Measurements from ENCODE around the gene DERA. TPM values are rescaled to one million over a fixed set of nuclear protein-coding genes. Genes with fewer than 3 reads are reported as not detected.
"Not testable (repeated sequence)": the region's sequence is repeated elsewhere in the genome, so short reads cannot be mapped to it uniquely, and the experiment has no call there.

The DERA gene
- total and polyA plus RNA-seq, 11 donors, result 19.0 to 44.3 (median 23.8) TPM

GRCh38 chr12:15904378-15904920, 6.7 kb upstream of the DERA start:
- TF ChIP-seq, protein P1, sequence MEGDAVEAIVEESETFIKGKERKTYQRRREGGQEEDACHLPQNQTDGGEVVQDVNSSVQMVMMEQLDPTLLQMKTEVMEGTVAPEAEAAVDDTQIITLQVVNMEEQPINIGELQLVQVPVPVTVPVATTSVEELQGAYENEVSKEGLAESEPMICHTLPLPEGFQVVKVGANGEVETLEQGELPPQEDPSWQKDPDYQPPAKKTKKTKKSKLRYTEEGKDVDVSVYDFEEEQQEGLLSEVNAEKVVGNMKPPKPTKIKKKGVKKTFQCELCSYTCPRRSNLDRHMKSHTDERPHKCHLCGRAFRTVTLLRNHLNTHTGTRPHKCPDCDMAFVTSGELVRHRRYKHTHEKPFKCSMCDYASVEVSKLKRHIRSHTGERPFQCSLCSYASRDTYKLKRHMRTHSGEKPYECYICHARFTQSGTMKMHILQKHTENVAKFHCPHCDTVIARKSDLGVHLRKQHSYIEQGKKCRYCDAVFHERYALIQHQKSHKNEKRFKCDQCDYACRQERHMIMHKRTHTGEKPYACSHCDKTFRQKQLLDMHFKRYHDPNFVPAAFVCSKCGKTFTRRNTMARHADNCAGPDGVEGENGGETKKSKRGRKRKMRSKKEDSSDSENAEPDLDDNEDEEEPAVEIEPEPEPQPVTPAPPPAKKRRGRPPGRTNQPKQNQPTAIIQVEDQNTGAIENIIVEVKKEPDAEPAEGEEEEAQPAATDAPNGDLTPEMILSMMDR (IDR thresholded peaks at IDR 0.05), result no peak
- no peak for TF ChIP-seq POLR2A (IDR thresholded peaks at IDR 0.05)
- Histone ChIP-seq H3K4me3 (no peak overlapping the region), H3K27me3 (no peaks in the 10 kb centered on the region), H3K36me3 (peaks cover 0 to 81% (median 72%) of the 10 kb centered on the region in 9 donors), H3K4me1 (peaks cover 0 to 4% (median 0%) of the 10 kb centered on the region in 12 donors), H3K27ac (no peak overlapping the region), H3K9me3 (no peaks in the 10 kb centered on the region)
- ATAC-seq (peak in 2 of 4 donors; percentile 37 to 46), DNase-seq (no peak)
- intact Hi-C loops (cut with DNase I), result no loop called here
- 86 to 93% (median 92%) methylated on average over 5 of the region's 5 CpGs for WGBS, 4 donors

DNA sequence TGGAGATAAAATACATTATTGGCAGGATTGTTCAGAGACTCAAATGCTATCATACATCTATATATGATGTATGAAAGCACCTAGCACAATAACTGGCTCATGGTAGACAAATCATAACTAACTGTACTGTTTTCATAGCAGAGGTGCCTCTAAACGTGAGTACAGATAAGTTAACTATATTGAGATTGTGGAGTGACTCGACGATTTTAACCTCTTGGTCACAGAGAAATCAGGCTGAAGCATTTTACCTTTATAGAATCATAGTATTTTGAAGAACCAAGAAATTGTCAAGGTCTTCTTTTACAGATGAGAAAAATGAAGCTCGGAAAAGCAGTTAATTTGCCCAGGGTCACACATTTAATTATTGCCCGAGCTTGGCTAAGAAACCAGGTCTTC, 666 bp upstream of the DERA start:
- WGBS, 4 donors, result 67 to 73% (median 71%) methylated on average over 5 of the region's 5 CpGs
- no peak for DNase-seq
- H3K9me3 ChIP-seq, result no peaks in the 10 kb centered on the region
- H3K27me3 ChIP-seq, result no peaks in the 10 kb centered on the region
- peak overlapping the region in 8 of 12 donors; percentile 65 to 85 (median 80) for H3K4me3 ChIP-seq
- TF ChIP-seq POLR2A (IDR thresholded peaks at IDR 0.05), result no peak
- TF ChIP-seq, protein P1 (IDR thresholded peaks at IDR 0.05), result no peak
- H3K27ac ChIP-seq, result peak overlapping the region in 8 of 12 donors; percentile 84 to 96 (median 91)
- no peak for ATAC-seq
- peaks cover 0 to 21% (median 13%) of the 10 kb centered on the region in 9 donors for H3K36me3 ChIP-seq
- H3K4me1 ChIP-seq, result peaks cover 0 to 22% (median 7%) of the 10 kb centered on the region in 12 donors
- intact Hi-C loops (cut with DNase I), result loop anchor here in 1 of 10 donors (2.0 kb wide), 1 partner anchor 68 kb away; no protein-coding TSS in a partner anchor

DNA sequence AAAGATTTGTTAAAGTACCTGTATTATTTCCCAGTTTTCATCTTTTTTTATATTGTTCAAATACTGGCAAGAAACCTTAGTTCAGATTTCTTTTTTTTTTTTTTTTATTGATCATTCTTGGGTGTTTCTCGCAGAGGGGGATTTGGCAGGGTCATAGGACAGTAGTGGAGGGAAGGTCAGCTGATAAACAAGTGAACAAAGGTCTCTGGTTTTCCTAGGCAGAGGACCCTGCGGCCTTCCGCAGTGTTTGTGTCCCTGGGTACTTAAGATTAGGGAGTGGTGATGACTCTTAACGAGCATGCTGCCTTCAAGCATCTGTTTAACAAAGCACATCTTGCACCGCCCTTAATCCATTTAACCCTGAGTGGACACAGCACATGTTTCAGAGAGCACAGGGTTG, 799 bp downstream of the DERA start:
- ATAC-seq, result peak in 2 of 4 donors; percentile 24 to 32
- whole genome bisulfite sequencing, 4 donors, result 3 to 22% (median 12%) methylated on average over 3 to 5 of the region's 5 CpGs
- not testable (repeated sequence) for H3K9me3 ChIP-seq, DNase-seq, H3K27me3 ChIP-seq, H3K36me3 ChIP-seq
- intact Hi-C loops (cut with DNase I), result loop anchor here in 1 of 10 donors (2.0 kb wide), 1 partner anchor 67 kb away; no protein-coding TSS in a partner anchor
- Histone ChIP-seq H3K4me3 (peak overlapping the region; percentile 65 to 85 (median 80)), H3K4me1 (peaks cover 0 to 22% (median 7%) of the 10 kb centered on the region in 12 donors), H3K27ac (peak overlapping the region in 11 of 12 donors; percentile 84 to 96 (median 90))

GRCh38 chr12:15914131-15914530, 3.0 kb downstream of the DERA start:
- 87 to 90% (median 89%) methylated on average over 5 of the region's 5 CpGs for WGBS, 4 donors
- H3K4me1 ChIP-seq, result peaks cover 0 to 22% (median 9%) of the 10 kb centered on the region in 12 donors
- intact Hi-C loops (cut with DNase I); H3K4me3 ChIP-seq; DNase-seq; H3K27me3 ChIP-seq; ATAC-seq; H3K36me3 ChIP-seq; H3K9me3 ChIP-seq; H3K27ac ChIP-seq: not testable (repeated sequence)

DNA sequence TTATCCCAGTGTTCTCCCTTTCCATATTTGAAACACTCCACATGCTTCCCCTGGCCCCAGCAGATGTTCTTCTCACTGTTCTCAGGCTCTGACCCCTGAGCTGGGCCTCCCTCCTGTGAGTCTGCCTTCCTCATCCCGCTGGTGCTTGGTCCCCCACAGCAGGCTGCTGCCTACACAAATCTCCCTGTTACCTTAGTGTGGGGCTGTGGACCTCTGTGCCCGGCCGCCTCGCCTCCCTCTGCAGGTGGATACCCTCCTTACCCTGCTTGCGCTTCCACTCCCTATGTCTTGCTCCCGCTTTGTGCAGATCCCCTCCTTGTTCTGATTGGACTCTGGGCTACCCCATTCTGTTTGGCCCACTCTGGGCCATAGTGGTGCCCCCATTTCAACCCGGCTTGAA, 6.9 kb downstream of the DERA start:
- ATAC-seq (no peak), DNase-seq (no peak)
- Histone ChIP-seq H3K4me1 (peaks cover 0 to 8% (median 0%) of the 10 kb centered on the region in 12 donors), H3K27me3 (no peaks in the 10 kb centered on the region), H3K27ac (peak overlapping the region in 1 of 12 donors; percentile 70), H3K36me3 (peaks cover 0 to 5% (median 0%) of the 10 kb centered on the region in 9 donors), H3K9me3 (no peaks in the 10 kb centered on the region), H3K4me3 (no peak overlapping the region)
- intact Hi-C loops (cut with DNase I), result no loop called here
- WGBS, 4 donors, result 92 to 96% (median 94%) methylated on average over 7 of the region's 7 CpGs
- no peak for TF ChIP-seq POLR2A (IDR thresholded peaks at IDR 0.05)
